Limb (tissue), 2 donors: ENCODE measurements around the gene L3MBTL2.
"Not testable (repeated sequence)": the region's sequence is repeated elsewhere in the genome, so short reads cannot be mapped to it uniquely, and the experiment has no call there.

Experiments
- DNase-seq, 2 donors: peaks; one replicate each; pipeline ENCODE4 v3.0.0-alpha.2; 2016; ENCODE audit errors: extremely low spot score in 2 of 2

L3MBTL2 gene

GRCh38 chr22:41204992-41205900, at the start of gene L3MBTL2:
L3MBTL2 (plus strand) TSS chr22:41205312; CDS start chr22:41205363, 51 bp downstream.
- DNase-seq: peak; percentile 96 to 98

- no peak for DNase-seq
Observed at GRCh38 chr22:41157083-41157482, 48.0 kb upstream of the L3MBTL2 start.

GRCh38 chr22:41169157-41169556, 36.0 kb upstream of the L3MBTL2 start:
- DNase-seq: no peak

GRCh38 chr22:41171996-41172395, 33.1 kb upstream of the L3MBTL2 start:
- DNase-seq: no peak

GRCh38 chr22:41175546-41175945, 29.6 kb upstream of the L3MBTL2 start:
- no peak for DNase-seq

GRCh38 chr22:41177040-41177621, 28.0 kb upstream of the L3MBTL2 start:
- no peak for DNase-seq

GRCh38 chr22:41177622-41178424, 27.3 kb upstream of the L3MBTL2 start:
- DNase-seq: no peak

- no peak for DNase-seq
Observed at GRCh38 chr22:41178425-41178975, 26.6 kb upstream of the L3MBTL2 start.

GRCh38 chr22:41180362-41180761, 24.8 kb upstream of the L3MBTL2 start:
- DNase-seq: not testable (repeated sequence)

GRCh38 chr22:41180926-41181325, 24.2 kb upstream of the L3MBTL2 start:
- DNase-seq: no peak

GRCh38 chr22:41181349-41182241, 23.5 kb upstream of the L3MBTL2 start:
- no peak for DNase-seq

GRCh38 chr22:41184679-41185078, 20.4 kb upstream of the L3MBTL2 start:
- DNase-seq: no peak

GRCh38 chr22:41191467-41191866, 13.6 kb upstream of the L3MBTL2 start:
- DNase-seq: no peak

GRCh38 chr22:41193829-41194228, 11.3 kb upstream of the L3MBTL2 start:
- no peak for DNase-seq

- peak; percentile 64 to 88 for DNase-seq
Observed at GRCh38 chr22:41197038-41197972, 7.8 kb upstream of the L3MBTL2 start.

- DNase-seq: no peak
Observed at GRCh38 chr22:41198027-41198580, 7.0 kb upstream of the L3MBTL2 start.

GRCh38 chr22:41201141-41201540, 4.0 kb upstream of the L3MBTL2 start:
- DNase-seq: no peak

GRCh38 chr22:41203118-41203517, 2.0 kb upstream of the L3MBTL2 start:
- no peak for DNase-seq

- DNase-seq: no peak
Observed at GRCh38 chr22:41204066-41204465, 1.0 kb upstream of the L3MBTL2 start.
